CMK (cell line): ENCODE data around the gene CAPN5.
"Not testable (repeated sequence)": the region's sequence is repeated elsewhere in the genome, so short reads cannot be mapped to it uniquely, and the experiment has no call there.

Experiments
- DNase-seq: peaks from one replicate; pipeline ENCODE4 v3.0.0-alpha.2; 2010; ENCODE audit warnings: low read depth

Gene CAPN5

DNA sequence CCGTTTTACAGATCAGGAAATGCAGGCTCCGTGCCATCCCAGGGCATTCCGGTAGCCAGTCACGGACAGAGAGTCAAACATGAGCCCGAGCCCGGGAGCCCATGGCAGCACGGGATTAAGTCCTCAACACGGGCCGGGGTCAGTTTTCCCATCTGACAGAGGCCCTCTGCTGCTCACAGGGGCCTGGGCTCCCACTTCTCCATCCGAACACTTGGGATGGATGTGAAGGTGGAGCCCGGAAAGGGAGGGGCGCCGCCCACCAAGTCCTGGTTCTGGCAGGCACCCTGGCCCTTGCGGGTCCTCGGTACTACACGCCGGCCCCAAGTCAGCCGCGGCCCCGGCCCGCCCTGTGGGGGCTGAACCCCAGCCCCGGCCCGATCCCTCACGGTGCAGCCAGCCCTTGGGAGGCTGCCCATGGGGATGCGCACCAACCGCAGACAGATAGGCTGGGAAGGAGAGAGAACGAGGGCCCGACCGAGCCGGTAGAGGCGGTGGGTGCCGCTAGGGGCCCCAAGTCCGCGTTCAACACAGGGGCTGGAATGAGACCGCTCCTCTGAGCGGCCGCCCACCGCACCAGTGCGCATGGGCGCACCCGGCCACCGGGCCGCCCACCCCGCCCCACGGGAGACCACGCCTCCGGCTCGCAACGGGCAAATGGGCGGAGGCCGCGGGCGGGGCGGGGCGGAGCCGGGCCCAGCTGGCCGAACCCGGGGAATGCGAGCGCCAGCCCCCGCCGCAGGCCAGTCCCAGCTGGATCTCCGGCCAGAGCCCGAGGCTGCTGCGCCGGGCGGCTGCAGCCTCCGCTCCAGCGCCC lies at the start of gene CAPN5:
TSS of gene CAPN5 (plus strand) at position 743 of the 814 bp plus-strand sequence. CDS start 17,916 bp downstream, outside the sequence.
- DNase-seq = peak; percentile 85

DNA sequence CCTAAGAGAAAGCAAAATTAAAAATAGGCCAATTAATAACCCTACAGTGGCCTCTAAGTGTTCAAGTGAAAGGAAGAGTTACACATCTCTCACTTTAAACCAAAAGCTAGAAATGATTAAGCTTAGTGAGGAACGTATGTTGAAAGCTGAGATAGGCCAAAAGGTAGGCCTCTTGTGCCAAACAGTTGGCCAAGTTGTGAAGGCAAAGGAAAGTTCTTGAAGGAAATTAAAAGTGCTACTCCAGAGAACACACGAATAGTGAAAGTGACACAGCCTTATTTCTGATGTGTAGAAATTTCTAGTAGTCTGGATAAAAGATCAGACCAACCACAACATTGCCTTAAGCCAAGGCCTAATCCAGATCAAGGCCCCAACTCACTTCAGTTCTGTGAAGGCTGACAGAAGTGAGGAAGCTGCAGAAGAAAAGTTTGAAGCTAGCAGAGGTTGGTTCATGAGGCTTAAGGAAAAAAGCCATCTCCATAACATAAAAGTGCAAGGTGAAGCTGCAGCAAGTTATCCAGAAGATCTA lies 48.3 kb upstream of the CAPN5 start:
- DNase-seq = not testable (repeated sequence)

DNA sequence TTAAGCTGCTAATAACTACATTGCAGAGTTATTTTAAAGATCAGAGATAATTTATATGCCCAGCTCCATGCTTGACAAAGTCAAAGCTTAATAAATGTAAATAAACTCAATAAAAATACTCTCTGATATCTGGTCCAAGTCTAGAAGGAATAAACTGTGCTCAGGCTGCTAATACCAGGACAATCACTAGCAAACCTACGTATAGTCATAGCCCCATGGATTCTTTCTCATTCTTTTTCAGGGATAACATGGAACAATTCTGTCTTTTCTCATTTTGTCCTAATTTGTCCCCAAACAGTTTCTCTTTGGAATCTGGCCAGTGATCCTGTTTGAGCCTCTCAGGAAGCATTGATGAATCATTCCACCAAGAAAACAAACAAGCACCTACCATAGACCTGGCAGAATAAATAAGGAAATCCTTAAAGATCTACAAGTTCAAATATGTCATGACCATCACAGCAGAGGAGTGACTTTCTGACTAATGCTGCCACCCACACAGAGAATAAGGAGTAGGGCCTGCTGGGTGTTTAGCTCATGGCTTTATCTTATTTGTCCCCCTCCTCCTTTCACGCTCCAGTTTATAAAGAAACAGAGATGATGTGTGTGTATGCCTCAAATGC lies 46.7 kb upstream of the CAPN5 start:
- no peak for DNase-seq

DNA sequence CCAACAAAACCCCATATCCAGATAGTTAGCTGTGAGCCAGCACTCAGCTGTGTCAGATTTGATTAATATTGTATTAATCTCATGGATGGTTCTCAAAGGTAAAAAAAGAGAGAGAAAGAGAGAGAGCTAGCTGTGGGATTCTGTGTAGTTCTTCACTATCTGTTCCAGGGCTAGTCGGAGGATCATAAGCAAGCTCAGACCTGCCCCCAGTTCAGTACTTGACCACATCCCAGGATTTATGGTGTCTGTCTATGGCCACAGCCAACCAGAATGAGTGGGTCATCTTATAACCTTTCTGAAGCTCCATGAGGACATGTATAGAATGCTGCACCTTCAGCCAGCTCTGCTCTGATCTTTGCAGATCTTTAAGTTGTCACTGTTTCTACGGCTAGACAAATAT lies 46.0 kb upstream of the CAPN5 start:
- no peak for DNase-seq

DNA sequence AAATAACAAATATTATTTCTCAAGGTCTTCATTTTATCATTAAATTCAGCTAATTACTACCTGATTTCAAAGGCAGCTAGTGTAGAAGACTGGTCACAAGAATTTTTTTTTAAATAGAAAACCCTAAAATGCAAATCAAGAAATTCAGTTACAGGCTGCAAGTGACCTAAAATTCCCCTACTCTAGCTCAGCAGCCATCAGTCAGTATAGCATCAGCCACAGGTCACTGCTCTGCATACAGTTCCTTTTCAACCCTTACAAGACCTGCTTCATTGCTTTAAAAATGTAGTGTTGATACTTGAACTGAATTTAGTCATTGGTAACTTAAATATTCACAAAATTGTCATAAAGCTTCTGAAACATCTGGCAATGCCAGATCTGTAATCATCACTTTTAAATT lies 42.0 kb upstream of the CAPN5 start:
- DNase-seq = no peak

DNA sequence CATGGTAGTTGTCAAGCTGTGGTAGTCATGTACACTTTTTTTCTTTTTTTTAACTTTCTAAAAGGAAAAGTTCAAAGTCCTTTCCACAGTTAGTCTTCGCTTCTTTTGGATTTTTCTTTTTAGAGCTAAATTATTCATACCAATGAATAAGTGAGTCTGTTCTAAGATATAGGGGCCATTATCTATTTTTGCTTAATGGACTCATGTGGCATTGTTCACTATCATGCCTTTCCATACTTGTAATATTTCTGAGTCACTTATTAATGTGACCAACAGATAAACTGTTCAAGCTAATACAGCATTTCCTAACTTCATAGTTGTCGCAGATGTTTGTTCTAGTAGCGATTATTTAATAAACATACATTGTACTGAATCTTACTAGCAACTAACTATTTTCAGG lies 40.5 kb upstream of the CAPN5 start:
- DNase-seq = no peak

DNA sequence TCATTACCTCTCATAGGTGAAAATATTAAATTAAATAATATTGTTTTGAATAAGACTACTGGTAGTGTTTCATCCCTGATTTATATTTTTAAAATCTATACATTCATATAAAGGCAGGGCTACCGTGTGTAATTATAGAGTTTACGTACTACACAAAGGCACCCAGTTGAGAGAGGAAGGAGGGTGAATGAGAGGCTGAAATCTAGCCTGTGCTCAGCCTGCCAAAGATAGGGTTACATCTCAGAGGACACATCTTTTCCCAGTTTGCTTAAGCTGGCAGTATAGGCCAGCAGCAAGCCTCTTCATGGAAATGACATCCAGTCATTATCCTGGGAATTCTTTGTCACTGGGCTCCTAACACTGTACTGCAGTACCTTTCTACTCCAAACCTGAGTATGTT lies 40.0 kb upstream of the CAPN5 start:
- DNase-seq = no peak

DNA sequence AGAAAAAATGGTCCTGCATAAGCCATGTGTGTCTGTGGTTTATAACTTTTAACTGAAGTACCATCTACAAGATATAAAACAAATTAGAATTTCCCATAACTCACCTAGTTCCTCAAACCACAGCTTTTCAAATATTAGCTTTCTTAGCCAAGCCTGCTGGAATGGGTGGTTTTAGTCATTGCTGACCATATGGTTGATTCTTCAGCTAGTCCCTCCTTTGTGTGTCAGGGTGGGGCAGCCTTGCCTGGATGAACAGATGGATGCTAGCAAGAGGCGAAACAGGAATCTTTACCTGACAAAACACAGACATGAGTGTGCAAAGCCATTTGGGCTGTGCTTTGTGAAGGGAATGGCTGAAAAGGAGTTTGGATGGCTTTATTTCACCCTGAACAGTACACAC lies 39.5 kb upstream of the CAPN5 start:
- DNase-seq = no peak

DNA sequence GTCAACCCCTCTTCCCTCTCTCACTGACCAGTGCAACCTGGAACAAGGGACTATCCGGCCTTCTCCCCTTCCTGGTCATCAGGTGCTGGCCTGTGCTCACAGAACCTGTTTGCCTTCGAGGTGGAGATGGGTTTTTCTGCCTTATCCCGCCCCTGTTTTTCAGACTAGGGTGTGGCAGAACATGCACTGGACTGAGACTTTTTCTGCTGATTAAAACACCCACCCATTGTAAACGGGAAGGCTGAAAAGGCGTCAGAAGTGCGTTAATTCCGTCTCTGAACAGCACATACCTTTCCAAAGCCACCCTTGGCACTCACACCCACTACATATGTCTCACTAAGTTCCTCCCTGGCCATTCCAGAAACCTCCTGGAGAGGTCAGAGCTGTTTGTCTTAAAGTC lies 36.9 kb upstream of the CAPN5 start:
- no peak for DNase-seq

DNA sequence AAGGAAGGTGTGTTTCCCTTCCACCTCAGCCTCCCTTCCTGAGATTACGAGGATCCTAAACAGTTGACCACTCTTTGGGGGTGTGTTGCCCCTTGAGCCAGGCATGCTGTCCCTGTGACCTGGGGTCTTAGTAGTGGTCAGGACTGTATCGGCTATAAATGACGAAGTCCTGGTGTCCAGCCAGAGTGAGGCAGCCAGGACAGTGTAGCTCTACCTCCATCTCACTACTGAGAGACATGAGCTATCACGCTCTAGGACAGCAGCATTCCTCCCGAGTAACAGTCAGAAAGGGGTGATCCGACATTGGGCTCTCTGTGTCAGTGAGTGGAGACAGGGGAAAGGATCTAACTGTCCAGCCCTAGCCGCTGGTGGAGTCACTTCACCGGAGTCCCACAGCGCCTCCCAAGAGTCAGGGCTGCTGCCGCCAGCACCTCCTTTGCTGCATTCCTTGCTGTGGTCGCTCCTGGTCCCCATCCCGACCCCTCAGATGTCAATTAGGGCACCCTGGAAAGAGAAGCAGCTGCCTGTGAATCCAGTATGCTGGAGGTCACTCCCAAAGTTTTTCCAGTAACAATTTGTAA lies 35.8 kb upstream of the CAPN5 start:
- no peak for DNase-seq

DNA sequence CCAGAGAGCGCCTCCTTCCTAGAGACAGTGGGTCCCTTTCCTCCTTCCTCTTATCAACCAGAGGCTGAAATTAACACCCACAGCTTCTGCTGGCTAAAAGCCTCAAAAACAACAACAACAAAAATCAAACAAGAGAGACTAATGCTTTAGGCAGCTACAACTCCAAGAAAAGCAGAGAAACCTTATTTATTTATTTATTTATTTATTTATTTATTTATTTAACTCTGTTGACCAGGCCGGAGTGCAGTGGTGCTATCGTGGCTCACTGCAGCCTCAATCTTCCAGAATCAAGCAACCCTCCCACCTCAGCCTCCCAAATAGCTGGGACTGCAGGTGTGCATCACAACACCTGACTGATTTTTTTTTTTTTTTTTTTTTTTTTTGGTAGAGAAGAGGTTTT lies 35.2 kb upstream of the CAPN5 start:
- no peak for DNase-seq

DNA sequence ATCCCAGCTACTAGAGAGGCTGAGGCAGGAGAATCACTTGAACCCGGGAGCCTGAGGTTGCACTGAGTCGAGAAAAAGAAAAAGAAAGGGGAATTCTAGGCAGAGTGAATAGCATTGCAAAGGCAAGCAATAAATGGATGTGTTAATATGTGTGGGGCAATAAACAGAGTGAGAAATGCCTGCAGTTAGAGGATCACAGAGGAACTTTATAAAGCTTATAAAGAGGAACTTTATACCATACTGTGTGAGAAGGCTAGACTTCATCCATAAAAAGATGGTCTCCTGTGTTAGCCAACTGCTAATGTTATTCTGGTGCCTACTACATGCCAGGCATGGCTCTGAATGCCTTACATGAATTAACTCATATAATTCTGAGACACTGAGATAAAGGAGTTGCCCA lies 31.7 kb upstream of the CAPN5 start:
- no peak for DNase-seq

DNA sequence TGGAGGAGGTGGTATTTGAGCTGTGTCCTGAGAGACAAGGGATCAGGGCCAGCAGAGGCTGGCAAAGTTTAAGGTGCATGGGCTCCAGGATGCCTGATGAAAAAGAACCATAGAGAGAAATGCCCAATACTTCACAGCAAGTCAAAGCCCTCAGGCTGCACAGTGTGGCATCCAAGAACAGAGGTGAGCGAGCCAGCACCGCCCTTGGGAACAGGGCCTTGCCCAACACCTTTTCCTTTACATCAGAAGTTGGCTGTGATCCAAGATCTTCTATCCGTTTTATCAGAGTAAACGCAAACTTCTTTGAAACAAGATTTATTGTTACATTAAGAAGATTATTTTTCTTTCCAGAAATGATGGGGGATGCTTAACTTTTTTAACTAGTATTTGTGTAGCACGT lies 31.2 kb upstream of the CAPN5 start:
- no peak for DNase-seq

DNA sequence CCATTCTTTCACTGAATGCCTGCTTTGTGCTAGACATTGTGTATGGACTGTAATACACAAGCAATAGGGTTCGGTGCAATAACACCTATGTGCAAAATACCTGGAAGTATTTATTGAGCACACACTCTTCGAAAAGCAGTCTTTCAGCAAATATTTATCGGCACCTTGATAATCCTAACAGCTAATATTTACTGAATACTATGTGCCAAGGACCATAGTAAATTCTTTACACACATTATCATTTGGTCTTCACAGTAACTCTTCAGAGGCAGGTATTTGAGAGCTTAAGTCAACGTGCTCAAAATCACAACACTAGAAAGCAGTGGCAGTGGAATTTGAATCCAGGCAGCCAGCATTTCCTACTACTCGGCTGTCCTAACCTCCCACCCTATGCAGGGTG lies 30.4 kb upstream of the CAPN5 start:
- no peak for DNase-seq

DNA sequence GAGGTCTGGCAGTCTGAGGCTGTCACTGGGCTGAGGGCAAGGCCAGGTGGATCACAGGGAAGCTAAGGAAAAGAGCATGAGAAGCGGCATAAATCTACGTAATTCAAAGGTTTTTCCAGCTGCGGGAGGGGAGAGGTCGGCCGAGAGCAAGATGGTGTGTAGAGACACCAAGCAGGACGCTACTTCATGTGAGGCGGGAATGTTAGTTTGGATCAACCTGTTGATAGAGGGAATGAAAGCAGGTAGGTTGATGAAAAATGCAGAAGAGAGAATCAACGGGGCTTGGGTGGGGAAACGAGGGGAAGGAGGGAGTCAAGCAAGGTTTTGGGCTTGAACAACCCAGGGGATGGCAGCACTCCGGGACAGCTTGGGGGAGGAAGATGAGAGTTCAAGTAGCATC lies 29.7 kb upstream of the CAPN5 start:
- DNase-seq = no peak

DNA sequence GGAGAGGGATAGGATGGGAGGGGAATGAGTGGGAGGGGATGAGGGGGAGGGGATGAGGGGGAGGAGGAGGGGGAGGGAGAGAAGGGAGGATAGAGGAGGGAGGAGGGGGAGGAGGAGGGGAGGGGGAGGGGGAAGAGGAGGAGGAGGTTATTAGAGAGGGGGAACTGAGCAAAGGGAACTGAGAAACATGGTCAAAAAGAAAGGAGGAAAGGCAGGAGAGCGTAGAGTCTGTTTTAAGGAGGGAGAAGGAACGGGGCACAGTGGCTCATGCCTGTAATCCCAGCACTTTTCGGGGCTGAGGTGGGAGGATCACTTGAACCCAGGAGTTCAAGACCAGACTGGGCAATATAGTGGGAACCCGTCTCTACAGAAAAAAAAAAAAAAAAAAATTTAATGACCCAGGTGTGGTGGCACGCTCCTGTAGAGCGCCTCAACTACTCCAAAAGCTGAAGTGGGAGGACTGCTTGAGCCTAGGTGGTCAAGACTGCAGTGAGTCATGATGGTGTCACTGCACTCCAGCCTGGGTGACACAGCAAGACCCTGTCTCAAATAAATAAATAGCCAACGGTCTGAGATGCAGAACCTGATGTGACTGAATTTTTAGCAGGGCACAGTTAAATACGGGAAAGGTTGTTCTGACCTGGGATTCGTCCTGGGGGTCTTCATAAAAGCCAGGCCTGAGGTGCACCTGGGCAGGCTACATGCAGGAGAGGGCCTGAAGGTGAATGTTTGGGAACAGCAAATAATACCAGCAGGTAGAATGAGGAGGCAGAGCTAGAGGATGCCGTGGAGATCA lies 28.5 kb upstream of the CAPN5 start:
- no peak for DNase-seq

DNA sequence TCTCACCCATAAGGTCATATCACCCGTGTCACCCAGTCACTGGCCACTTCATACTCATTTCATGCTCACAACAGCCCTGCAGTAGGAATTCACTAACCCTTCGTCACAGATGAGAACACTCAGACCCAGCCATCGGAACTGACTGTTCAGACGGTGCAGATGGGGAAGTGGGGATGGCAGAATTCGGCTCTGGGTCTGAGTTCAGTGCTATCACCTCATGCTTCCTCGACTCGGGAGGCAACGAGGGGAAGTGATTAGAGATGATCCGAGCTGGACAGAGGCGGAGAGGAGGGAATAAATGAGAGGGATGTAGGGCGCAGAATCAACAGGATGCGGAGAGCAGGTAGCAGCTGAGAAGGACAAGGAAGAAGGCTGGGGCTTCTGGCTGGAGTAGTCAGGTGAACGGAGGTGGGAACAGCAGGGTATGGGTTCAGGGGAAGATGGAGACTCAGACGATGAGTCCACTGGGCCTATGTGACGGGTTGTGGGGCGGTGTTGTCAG lies 27.9 kb upstream of the CAPN5 start:
- DNase-seq = no peak

DNA sequence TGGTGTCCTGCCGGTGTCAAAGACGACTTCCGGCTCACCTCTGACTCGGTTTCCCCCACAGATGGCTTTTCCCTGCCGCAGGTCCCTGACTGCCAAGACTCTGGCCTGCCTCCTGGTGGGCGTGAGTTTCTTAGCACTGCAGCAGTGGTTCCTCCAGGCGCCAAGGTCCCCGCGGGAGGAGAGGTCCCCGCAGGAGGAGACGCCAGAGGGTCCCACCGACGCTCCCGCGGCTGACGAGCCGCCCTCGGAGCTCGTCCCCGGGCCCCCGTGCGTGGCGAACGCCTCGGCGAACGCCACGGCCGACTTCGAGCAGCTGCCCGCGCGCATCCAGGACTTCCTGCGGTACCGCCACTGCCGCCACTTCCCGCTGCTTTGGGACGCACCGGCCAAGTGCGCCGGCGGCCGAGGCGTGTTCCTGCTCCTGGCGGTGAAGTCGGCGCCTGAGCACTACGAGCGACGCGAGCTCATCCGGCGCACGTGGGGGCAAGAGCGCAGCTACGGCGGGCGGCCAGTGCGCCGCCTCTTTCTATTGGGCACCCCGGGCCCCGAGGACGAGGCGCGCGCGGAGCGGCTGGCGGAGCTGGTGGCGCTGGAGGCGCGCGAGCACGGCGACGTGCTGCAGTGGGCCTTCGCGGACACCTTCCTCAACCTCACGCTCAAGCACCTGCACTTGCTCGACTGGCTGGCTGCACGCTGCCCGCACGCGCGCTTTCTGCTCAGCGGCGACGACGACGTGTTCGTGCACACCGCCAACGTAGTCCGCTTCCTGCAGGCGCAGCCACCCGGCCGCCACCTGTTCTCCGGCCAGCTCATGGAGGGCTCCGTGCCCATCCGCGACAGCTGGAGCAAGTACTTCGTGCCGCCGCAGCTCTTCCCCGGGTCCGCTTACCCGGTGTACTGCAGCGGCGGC lies 27.0 kb upstream of the CAPN5 start:
- DNase-seq = no peak

DNA sequence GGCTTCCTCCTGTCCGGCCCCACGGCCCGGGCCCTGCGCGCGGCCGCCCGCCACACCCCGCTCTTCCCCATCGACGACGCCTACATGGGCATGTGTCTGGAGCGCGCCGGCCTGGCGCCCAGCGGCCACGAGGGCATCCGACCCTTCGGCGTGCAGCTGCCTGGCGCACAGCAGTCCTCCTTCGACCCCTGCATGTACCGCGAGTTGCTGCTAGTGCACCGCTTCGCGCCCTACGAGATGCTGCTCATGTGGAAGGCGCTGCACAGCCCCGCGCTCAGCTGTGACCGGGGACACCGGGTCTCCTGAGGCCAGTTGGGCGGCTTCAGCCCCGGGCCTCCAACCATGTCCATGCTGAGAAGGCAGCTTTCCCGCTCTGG lies 26.4 kb upstream of the CAPN5 start:
- no peak for DNase-seq

DNA sequence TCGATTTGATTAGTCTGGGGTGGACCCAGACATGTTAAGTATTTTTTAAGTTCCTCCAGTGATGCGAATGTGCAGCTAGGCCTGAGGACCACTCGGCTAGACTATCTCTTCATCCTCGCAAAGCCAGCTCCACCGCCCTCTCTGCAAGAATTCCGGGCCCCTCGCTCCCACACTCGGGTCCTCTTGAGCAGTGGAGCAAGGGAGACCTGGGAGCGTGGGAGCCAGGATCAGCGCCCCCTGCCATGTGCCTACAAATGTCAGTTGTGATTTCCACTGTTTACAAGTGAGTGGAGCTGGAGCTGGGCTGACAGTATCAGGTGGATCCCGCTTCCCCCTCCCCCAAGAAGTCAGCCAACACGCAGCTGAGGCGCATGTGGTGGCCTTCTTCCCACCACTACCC lies 25.9 kb upstream of the CAPN5 start:
- no peak for DNase-seq

DNA sequence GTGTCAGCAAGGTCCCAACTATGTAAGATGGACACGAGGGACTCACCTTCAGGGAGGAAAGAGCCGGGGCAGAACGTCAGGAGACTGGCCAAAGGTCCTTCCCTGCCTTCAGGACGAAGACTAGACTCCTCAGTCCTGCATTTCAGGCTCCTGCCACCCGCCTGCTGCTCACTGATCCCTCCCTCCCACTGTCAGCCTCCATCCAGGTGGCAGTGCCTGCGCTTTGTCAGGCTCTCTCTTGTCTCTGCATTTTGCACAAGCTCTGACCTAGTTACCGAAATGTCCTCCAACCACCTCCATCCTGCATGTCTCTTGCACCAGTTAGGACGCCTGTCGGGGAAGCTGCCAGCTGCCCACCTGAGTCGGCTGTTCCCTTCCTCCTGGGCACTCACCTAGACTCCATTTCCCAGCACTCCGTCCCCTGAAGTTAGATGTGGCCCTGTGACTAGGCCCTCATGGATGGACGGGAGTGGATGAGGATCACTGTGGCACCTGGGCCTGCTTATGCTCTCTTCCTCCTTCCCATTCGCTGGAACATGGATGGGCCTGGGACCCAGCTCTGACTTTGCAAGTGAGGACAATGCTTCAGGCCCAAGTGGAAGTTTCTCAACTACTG lies 24.6 kb upstream of the CAPN5 start:
- no peak for DNase-seq
